OCI-LY1 (cell line): ENCODE data around the gene USP36.

Source experiments
- EZH2 ChIP-seq: fragments of 200-600 bp; sonication (generic), shearing (Covaris generic); IDR thresholded peaks from 2 replicates; pipeline ENCODE4 v1.8.0; 2017; ENCODE audit warnings: borderline replicate concordance, mixed run types, mild to moderate bottlenecking, antibody characterized with exemption, low read length, moderate library complexity, mixed read lengths
- TF ChIP-seq, protein P1 (sequence below): fragments of 200-600 bp; sonication (generic), shearing (Covaris generic); IDR thresholded peaks from 2 replicates; pipeline ENCODE4 v1.5.1; 2017; ENCODE audit warnings: mild to moderate bottlenecking, antibody characterized with exemption, low read length, moderate library complexity, mixed read lengths

GRCh38 chr17:78766743-78767294, 73.8 kb downstream of the USP36 start:
- TF ChIP-seq, protein P1, sequence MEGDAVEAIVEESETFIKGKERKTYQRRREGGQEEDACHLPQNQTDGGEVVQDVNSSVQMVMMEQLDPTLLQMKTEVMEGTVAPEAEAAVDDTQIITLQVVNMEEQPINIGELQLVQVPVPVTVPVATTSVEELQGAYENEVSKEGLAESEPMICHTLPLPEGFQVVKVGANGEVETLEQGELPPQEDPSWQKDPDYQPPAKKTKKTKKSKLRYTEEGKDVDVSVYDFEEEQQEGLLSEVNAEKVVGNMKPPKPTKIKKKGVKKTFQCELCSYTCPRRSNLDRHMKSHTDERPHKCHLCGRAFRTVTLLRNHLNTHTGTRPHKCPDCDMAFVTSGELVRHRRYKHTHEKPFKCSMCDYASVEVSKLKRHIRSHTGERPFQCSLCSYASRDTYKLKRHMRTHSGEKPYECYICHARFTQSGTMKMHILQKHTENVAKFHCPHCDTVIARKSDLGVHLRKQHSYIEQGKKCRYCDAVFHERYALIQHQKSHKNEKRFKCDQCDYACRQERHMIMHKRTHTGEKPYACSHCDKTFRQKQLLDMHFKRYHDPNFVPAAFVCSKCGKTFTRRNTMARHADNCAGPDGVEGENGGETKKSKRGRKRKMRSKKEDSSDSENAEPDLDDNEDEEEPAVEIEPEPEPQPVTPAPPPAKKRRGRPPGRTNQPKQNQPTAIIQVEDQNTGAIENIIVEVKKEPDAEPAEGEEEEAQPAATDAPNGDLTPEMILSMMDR, result no peak
- no peak for TF ChIP-seq EZH2
